Prostate gland (tissue), 2 donors: ENCODE results near the gene TMEM178B. TPM values are rescaled to one million over a fixed set of nuclear protein-coding genes. Genes with fewer than 3 reads are reported as not detected.

Source experiments
- DNase-seq: peaks from one replicate; pipeline ENCODE4 v3.0.0-alpha.2; 2019; ENCODE audit warnings: low spot score
- H3K27ac ChIP-seq, 2 donors: fragments of 200-600 bp; sonication (generic); 2 replicates each; pipeline ENCODE4 v1.5.1; 2017 to 2019
- H3K27me3 ChIP-seq: fragments of 200-600 bp; sonication (generic); replicated peaks from 2 replicates; pipeline ENCODE4 v1.5.1; 2019; ENCODE audit not compliant: insufficient read depth
- H3K36me3 ChIP-seq, 2 donors: fragments of 200-600 bp; sonication (generic); 1 replicate in 1 of 2; 2 replicates in 1 of 2; pipeline versions ENCODE4 v1.5.1 to v1.8.1; 2017 to 2019
- H3K4me1 ChIP-seq: fragments of 200-600 bp; sonication (generic); replicated peaks from 2 replicates; pipeline ENCODE4 v1.5.1; 2019
- H3K4me3 ChIP-seq, 2 donors: fragments of 200-600 bp; sonication (generic); 2 replicates each; pipeline ENCODE4 v1.5.1; 2017 to 2019
- H3K9me3 ChIP-seq: fragments of 200-600 bp; sonication (generic); 2 replicates; pipeline ENCODE4 v1.5.1; 2017
- CTCF ChIP-seq, 4 experiments: fragments of 200-600 bp in 2 of 4; fragments of 450-650 bp in 2 of 4; sonication (generic) in 2 of 4; IDR thresholded peaks; 1 replicate in 3 of 4; 2 replicates in 1 of 4; pipeline ENCODE4 v1.5.1; 2016 to 2019; ENCODE audit warnings: antibody characterized with exemption in 4 of 4, mild to moderate bottlenecking in 2 of 4, moderate library complexity in 2 of 4
- POLR2A ChIP-seq: fragments of 450-650 bp; IDR thresholded peaks from one replicate; pipeline ENCODE4 v1.6.1; 2016; ENCODE audit warnings: antibody characterized with exemption, mild to moderate bottlenecking
- POLR2AphosphoS5 ChIP-seq: sonication (generic); formaldehyde crosslinking; IDR thresholded peaks from one replicate; pipeline ENCODE4 v1.6.1; 2017; ENCODE audit warnings: antibody characterized with exemption
- WGBS: methylation state at CpG from one replicate; pipeline ENCODE4 v1.1.5; 2018; 5-methylcytosine and 5-hydroxymethylcytosine counted together
- intact Hi-C: fragments of 100-400 bp; cut with DNase I; formaldehyde crosslinking; loops from one replicate; pipeline ENCODE4 v1.14.2; 2022
- total RNA-seq, 2 donors: library from RNA; depleted of rRNA; stranded (reverse); fragments of >200 nt; gene quantifications; one replicate each; pipeline ENCODE4 v1.1.0, GENCODE V29; 2016

The TMEM178B gene
- total RNA-seq, 2 donors from 2014 or later = 3.4 to 5.2 TPM

GRCh38 chr7:141477865-141478264 lies 404.0 kb downstream of the TMEM178B start:
- DNase-seq = no peak
- no peaks in the 10 kb centered on the region for H3K4me1 ChIP-seq
- intact Hi-C loops = no loop called here
- no peak overlapping the region for H3K4me3 ChIP-seq
- H3K9me3 ChIP-seq = no peaks in the 10 kb centered on the region
- H3K27ac ChIP-seq = no peak overlapping the region
- no peaks in the 10 kb centered on the region for H3K36me3 ChIP-seq
- TF ChIP-seq POLR2AphosphoS5 (no peak), POLR2A (no peak), CTCF (IDR thresholded peaks at IDR 0.05) (no peak)
- no peaks in the 10 kb centered on the region for H3K27me3 ChIP-seq
- WGBS = 57% methylated on average over 4 of the region's 4 CpGs

DNA sequence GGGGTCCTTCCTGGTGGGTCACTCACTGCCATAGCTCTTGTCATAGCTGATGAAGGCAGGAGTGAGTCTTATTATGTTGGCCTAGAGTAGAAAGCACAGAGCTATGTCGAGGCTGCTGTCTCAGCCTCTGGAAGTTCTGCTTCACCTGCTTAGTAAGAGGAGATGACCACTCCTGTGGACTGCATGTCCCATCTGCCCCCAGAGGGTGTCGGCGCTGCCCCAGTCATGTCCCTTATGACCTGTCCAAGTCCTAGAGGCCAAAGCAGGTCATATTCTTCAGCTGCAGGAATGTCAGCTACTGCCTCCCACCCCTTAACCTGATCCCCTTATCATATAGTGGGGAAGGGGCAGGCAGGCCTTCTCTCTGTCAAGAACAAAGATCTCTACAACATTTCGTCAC lies 405.0 kb downstream of the TMEM178B start:
- no peaks in the 10 kb centered on the region for H3K36me3 ChIP-seq
- no peak overlapping the region for H3K4me3 ChIP-seq
- 95% methylated on average over 4 of the region's 4 CpGs for WGBS
- no peaks in the 10 kb centered on the region for H3K27me3 ChIP-seq
- intact Hi-C loops = no loop called here
- no peak for DNase-seq
- TF ChIP-seq POLR2A (no peak), CTCF (IDR thresholded peaks at IDR 0.05) (no peak), POLR2AphosphoS5 (no peak)
- H3K4me1 ChIP-seq = no peaks in the 10 kb centered on the region
- no peaks in the 10 kb centered on the region for H3K9me3 ChIP-seq
- H3K27ac ChIP-seq = no peak overlapping the region

GRCh38 chr7:141480953-141481352 lies 407.1 kb downstream of the TMEM178B start:
- Histone ChIP-seq H3K36me3 (no peaks in the 10 kb centered on the region), H3K9me3 (no peaks in the 10 kb centered on the region), H3K27me3 (no peaks in the 10 kb centered on the region), H3K4me1 (no peaks in the 10 kb centered on the region), H3K27ac (no peak overlapping the region), H3K4me3 (no peak overlapping the region)
- TF ChIP-seq POLR2AphosphoS5 (no peak), POLR2A (no peak), CTCF (IDR thresholded peaks at IDR 0.05) (no peak)
- DNase-seq = no peak
- intact Hi-C loops = no loop called here
- 77% methylated on average over 9 of the region's 9 CpGs for WGBS

DNA sequence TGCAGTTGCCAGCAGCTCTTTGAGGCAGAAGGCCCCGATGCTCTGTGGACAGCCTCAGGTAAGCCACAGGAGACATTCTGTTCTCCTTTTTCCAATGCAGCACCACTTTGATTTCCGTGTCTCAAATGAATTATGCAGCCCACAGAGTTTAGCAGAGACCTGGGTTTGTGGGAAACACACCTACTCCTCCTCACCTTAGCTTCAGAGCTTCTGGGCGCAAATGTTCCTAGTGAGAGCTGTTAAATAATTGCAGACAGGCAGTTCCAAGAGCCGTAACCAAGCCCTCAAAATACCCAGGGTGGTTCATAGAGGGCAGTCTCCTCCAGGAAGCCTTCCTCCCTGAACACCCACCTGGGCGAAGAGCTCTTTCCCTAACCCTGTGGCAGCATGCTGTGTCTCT lies 408.1 kb downstream of the TMEM178B start:
- Histone ChIP-seq H3K27ac (no peak overlapping the region), H3K4me3 (no peak overlapping the region), H3K9me3 (no peaks in the 10 kb centered on the region), H3K4me1 (no peaks in the 10 kb centered on the region), H3K36me3 (no peaks in the 10 kb centered on the region), H3K27me3 (no peaks in the 10 kb centered on the region)
- DNase-seq = no peak
- intact Hi-C loops = no loop called here
- WGBS = 94% methylated on average over 5 of the region's 5 CpGs
- TF ChIP-seq POLR2AphosphoS5 (no peak), CTCF (IDR thresholded peaks at IDR 0.05) (no peak), POLR2A (no peak)

DNA sequence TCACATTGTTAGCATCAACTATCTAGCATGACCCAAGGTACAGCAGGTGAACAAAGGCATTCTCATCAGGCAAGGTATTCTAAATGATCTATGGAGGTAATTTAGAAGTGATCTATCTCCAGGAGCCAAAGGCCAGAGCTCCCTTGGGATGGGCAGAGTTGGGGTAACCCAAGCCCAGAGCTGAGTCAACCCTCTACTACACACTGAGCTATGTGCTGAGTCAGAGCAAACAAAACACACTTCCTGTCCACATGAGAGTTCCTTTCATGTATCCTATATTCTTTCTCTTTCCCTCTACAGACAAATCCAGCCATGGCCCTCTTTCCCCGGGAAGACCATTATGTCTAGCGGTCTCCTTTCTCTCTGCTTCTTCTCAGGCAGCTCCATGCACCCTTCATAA lies 409.2 kb downstream of the TMEM178B start:
- DNase-seq = no peak
- Histone ChIP-seq H3K27ac (no peak overlapping the region), H3K27me3 (no peaks in the 10 kb centered on the region), H3K4me3 (no peak overlapping the region), H3K4me1 (no peaks in the 10 kb centered on the region), H3K9me3 (no peaks in the 10 kb centered on the region), H3K36me3 (no peaks in the 10 kb centered on the region)
- intact Hi-C loops = no loop called here
- 96% methylated on average over 2 of the region's 2 CpGs for WGBS
- TF ChIP-seq CTCF (IDR thresholded peaks at IDR 0.05) (no peak), POLR2AphosphoS5 (no peak), POLR2A (no peak)
